Aorta (tissue), 5 donors: ENCODE measurements around the gene BEND5. TPM values are rescaled to one million over a fixed set of nuclear protein-coding genes. Genes with fewer than 3 reads are reported as not detected.
A peak's percentile ranks its signal among the peaks of the same experiment; 100 is the strongest.

Source experiments
- ATAC-seq: fragments of 200-7000 bp; cut with Tn5 transposase; one replicate; pipeline ENCODE4 v1.9.1; 2022; ENCODE audit warnings: moderate library complexity; ENCODE audit not compliant: low FRiP score
- DNase-seq, 2 donors: peaks; one replicate each; pipeline ENCODE4 v3.0.0-alpha.2; 2020
- H3K27ac ChIP-seq, 2 donors: one replicate each; pipeline ENCODE4 v1.5.1; 2013; ENCODE audit warnings: low read length in 2 of 2, mild to moderate bottlenecking in 2 of 2, moderate library complexity in 2 of 2, control low read depth in 1 of 2, inconsistent platforms in 1 of 2, low read depth in 1 of 2
- H3K27me3 ChIP-seq, 2 donors: one replicate each; pipeline ENCODE4 v1.6.1; 2013; ENCODE audit warnings: control low read depth in 1 of 2, low read length in 1 of 2, mild to moderate bottlenecking in 1 of 2, moderate library complexity in 1 of 2; ENCODE audit not compliant: insufficient read depth in 2 of 2, control insufficient read depth in 1 of 2
- H3K36me3 ChIP-seq, 2 donors: one replicate each; pipeline ENCODE4 v1.6.1; 2013; ENCODE audit warnings: control low read depth in 1 of 2, low read length in 1 of 2, mild to moderate bottlenecking in 1 of 2; ENCODE audit not compliant: insufficient read depth in 2 of 2, control insufficient read depth in 1 of 2
- H3K4me1 ChIP-seq, 2 donors: one replicate each; pipeline ENCODE4 v1.6.1; 2013; ENCODE audit warnings: low read length in 2 of 2, control low read depth in 1 of 2, mild to moderate bottlenecking in 1 of 2, moderate library complexity in 1 of 2; ENCODE audit not compliant: insufficient read depth in 2 of 2, control insufficient read depth in 1 of 2
- H3K4me3 ChIP-seq, 2 donors: one replicate each; pipeline ENCODE4 v1.5.1; 2013; ENCODE audit warnings: low read length in 2 of 2, control low read depth in 1 of 2, mild to moderate bottlenecking in 1 of 2
- H3K9me3 ChIP-seq: one replicate; pipeline ENCODE4 v1.6.1; 2013; ENCODE audit warnings: mild to moderate bottlenecking, low read length; ENCODE audit not compliant: control insufficient read depth
- WGBS, 2 donors: extraction: QIAGEN DNeasy Blood & Tissue Kit; methylation state at CpG; one replicate each; pipeline ENCODE4 v1.1.7; 2013; 5-methylcytosine and 5-hydroxymethylcytosine counted together
- intact Hi-C, 2 donors: fragments of 100-400 bp; cut with DNase I; formaldehyde crosslinking; loops; one replicate each; pipeline versions ENCODE4 v1.14.2 to v1.15.0; 2022
- polyA plus RNA-seq, 2 donors: library from polyadenylated mRNA; stranded (reverse); fragments of 200-250 nt; gene quantifications; one replicate each; pipeline ENCODE4 v1.2.3, GENCODE V29; 2013
- total RNA-seq, 2 donors: library from RNA; stranded (reverse); fragmentation: NEBNext Ultra II Directional; extraction: Animal tissue kit (Norgen Biotek cat#: 25700); gene quantifications; one replicate each; pipeline ENCODE4 v1.2.1, GENCODE V29; 2021
- donor health status: healthy with polysubstance abuse.
- donor health status: Bipolar disorder and iron deficiency.
- donor health status: DM: no; HTN: no; CAD: no.
- donor health status: DM: no; HTN: no; CAD: no.
- donor health status: DM: yes; HTN: yes; CAD: no.

BEND5 gene
- total and polyA plus RNA-seq, 4 donors, result 2.1 to 11.2 (median 7.0) TPM

DNA sequence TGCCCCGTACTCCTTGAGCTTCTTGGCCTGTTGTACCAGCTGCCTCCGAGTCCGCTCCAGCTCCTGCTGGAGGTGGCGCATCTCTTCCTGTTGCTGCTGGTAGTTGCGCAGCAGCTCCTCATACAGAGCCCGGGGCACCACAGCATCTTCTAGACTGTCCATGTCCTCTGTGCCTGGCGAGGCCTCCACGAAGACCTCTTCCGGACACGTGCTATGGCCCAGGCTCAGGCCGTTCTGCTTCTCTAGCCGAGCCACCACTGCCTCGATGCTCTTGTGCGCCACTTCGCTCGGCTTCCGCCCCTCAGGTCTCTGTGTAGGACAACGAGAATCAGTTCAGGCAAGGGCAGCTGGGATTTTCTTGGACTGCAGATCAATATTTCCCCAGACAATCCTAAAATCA is 17.7 kb downstream of the BEND5 start:
- peaks cover 2 to 4% of the 10 kb centered on the region in 2 donors for H3K36me3 ChIP-seq
- 97% methylated on average over 18 of the region's 18 CpGs for WGBS, 2 donors
- no peaks in the 10 kb centered on the region for H3K9me3 ChIP-seq
- no peak for DNase-seq
- no peak overlapping the region for H3K27ac ChIP-seq
- intact Hi-C loops, result no loop called here
- no peak overlapping the region for H3K4me3 ChIP-seq
- ATAC-seq, result no peak
- H3K27me3 ChIP-seq, result no peaks in the 10 kb centered on the region
- peaks cover 0 to 2% of the 10 kb centered on the region in 2 donors for H3K4me1 ChIP-seq

DNA sequence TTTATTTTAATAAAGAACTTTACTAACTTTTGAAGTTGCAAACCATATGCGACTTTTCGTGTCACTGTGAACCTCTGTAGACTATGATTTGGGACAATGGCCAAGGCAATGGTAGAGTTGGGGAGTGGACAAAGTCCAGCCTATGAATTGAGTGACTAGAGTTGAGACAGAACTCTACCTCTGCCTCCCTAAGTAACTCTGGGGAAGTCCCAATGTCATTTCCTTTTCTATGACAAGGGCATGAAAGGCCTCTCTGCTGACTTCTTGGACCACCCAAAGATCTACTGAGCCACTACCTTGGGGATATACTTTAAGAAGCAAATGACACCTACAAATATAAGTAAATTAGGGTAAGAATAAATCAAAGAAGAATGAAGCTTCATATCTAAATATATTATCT is 19.3 kb downstream of the BEND5 start:
- intact Hi-C loops, result no loop called here
- no peaks in the 10 kb centered on the region for H3K27me3 ChIP-seq
- no peaks in the 10 kb centered on the region for H3K9me3 ChIP-seq
- H3K27ac ChIP-seq, result no peak overlapping the region
- no peak for DNase-seq
- no peak overlapping the region for H3K4me3 ChIP-seq
- peaks cover 0 to 1% of the 10 kb centered on the region in 2 donors for H3K4me1 ChIP-seq
- 93 to 96% methylated on average over 2 of the region's 2 CpGs for WGBS, 2 donors
- peaks cover 2 to 7% of the 10 kb centered on the region in 2 donors for H3K36me3 ChIP-seq
- no peak for ATAC-seq

GRCh38 chr1:48756683-48757316 is 19.9 kb downstream of the BEND5 start:
- peaks cover 2 to 7% of the 10 kb centered on the region in 2 donors for H3K36me3 ChIP-seq
- DNase-seq, result no peak
- H3K27me3 ChIP-seq, result no peaks in the 10 kb centered on the region
- no peak overlapping the region for H3K27ac ChIP-seq
- H3K4me3 ChIP-seq, result no peak overlapping the region
- no peak for ATAC-seq
- no peaks in the 10 kb centered on the region for H3K9me3 ChIP-seq
- no peaks in the 10 kb centered on the region for H3K4me1 ChIP-seq
- intact Hi-C loops, result no loop called here
- WGBS, 2 donors, result 96 to 99% methylated on average over 1 of the region's 1 CpG

DNA sequence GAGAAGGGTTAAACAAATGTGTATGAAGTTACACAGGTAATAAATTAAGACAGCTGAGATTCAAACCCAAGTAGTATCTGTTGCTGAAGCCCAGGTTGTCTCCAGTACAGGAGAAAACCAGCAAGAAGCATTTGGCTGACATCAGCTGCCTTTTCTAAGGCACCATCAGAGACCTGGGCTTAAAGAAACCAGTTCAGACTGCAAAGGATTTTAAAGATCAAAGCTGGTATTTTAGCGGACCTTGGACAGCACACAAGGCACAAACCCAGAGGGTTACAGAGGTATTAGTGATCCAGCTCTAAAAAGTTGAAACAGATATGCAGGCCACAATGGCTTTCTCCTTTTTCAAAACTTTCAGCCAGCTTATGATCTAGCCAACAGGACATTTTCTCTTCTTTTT is 23.4 kb downstream of the BEND5 start:
- WGBS, 2 donors, result 66 to 71% methylated on average over 1 of the region's 1 CpG
- ATAC-seq, result no peak
- no peaks in the 10 kb centered on the region for H3K9me3 ChIP-seq
- H3K27ac ChIP-seq, result no peak overlapping the region
- H3K36me3 ChIP-seq, result peaks cover 0 to 7% of the 10 kb centered on the region in 2 donors
- no peak for DNase-seq
- H3K27me3 ChIP-seq, result no peaks in the 10 kb centered on the region
- H3K4me3 ChIP-seq, result no peak overlapping the region
- intact Hi-C loops, result no loop called here
- H3K4me1 ChIP-seq, result no peaks in the 10 kb centered on the region

- Histone ChIP-seq H3K4me1 (no peaks in the 10 kb centered on the region), H3K36me3 (peaks cover 0 to 4% of the 10 kb centered on the region in 2 donors), H3K27ac (no peak overlapping the region), H3K4me3 (no peak overlapping the region), H3K27me3 (no peaks in the 10 kb centered on the region), H3K9me3 (no peaks in the 10 kb centered on the region)
- WGBS, 2 donors, result 98 to 100% methylated on average over 1 of the region's 1 CpG
- ATAC-seq (no peak), DNase-seq (no peak)
- intact Hi-C loops, result no loop called here
These were observed 26.6 kb downstream of the BEND5 start for GRCh38 chr1:48750109-48750508.

GRCh38 chr1:48749068-48749467 is 27.6 kb downstream of the BEND5 start:
- 77 to 80% methylated on average over 7 of the region's 7 CpGs for WGBS, 2 donors
- H3K27me3 ChIP-seq, result no peaks in the 10 kb centered on the region
- peaks cover 0 to 4% of the 10 kb centered on the region in 2 donors for H3K36me3 ChIP-seq
- ATAC-seq, result no peak
- H3K4me1 ChIP-seq, result peaks cover 0 to 1% of the 10 kb centered on the region in 2 donors
- H3K4me3 ChIP-seq, result no peak overlapping the region
- DNase-seq, result no peak
- intact Hi-C loops, result no loop called here
- no peaks in the 10 kb centered on the region for H3K9me3 ChIP-seq
- no peak overlapping the region for H3K27ac ChIP-seq

DNA sequence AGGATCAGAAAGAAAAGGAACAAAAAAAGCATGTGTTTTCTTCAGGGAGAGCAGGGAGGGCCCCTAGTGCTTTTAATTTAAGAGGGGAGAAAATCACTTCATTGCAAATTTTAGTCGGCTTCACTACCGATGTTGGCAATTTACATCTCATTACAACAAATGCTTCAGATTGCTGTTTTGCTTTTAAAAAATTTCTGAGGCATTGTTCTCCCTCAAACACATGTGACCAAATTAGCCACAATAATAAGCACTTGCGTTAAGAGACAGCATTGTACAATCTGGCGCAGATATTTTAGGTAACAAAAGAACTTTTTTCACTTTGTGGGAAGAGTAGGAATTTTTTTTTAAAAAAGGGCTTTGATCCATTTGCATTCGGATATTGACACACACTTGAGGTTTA is 29.8 kb downstream of the BEND5 start:
- 79 to 84% methylated on average over 5 of the region's 5 CpGs for WGBS, 2 donors
- no peaks in the 10 kb centered on the region for H3K36me3 ChIP-seq
- H3K27me3 ChIP-seq, result no peaks in the 10 kb centered on the region
- no peaks in the 10 kb centered on the region for H3K9me3 ChIP-seq
- no peak overlapping the region for H3K27ac ChIP-seq
- H3K4me3 ChIP-seq, result no peak overlapping the region
- ATAC-seq (no peak), DNase-seq (no peak)
- peaks cover 4 to 8% of the 10 kb centered on the region in 2 donors for H3K4me1 ChIP-seq
- intact Hi-C loops, result no loop called here

GRCh38 chr1:48744032-48744431 is 32.7 kb downstream of the BEND5 start:
- Histone ChIP-seq H3K4me1 (peaks cover 4 to 8% of the 10 kb centered on the region in 2 donors), H3K36me3 (no peaks in the 10 kb centered on the region), H3K4me3 (no peak overlapping the region), H3K27me3 (no peaks in the 10 kb centered on the region), H3K9me3 (no peaks in the 10 kb centered on the region), H3K27ac (peak overlapping the region in 1 of 2 donors; percentile 31)
- ATAC-seq (no peak), DNase-seq (no peak)
- intact Hi-C loops, result loop anchor here in 1 of 2 donors (5.0 kb wide), 1 partner anchor 33 kb away; the partner anchor contains the start of gene BEND5
- WGBS, 2 donors, result 98 to 99% methylated on average over 2 of the region's 2 CpGs

- H3K9me3 ChIP-seq, result no peaks in the 10 kb centered on the region
- H3K27me3 ChIP-seq, result no peaks in the 10 kb centered on the region
- peaks cover 4 to 8% of the 10 kb centered on the region in 2 donors for H3K4me1 ChIP-seq
- no peak for DNase-seq
- no peak overlapping the region for H3K4me3 ChIP-seq
- ATAC-seq, result no peak
- H3K27ac ChIP-seq, result peak overlapping the region in 1 of 2 donors; percentile 12
- no peaks in the 10 kb centered on the region for H3K36me3 ChIP-seq
- intact Hi-C loops, result loop anchor here in 1 of 2 donors (5.0 kb wide), 1 partner anchor 34 kb away; the partner anchor contains the start of gene BEND5
These were observed 33.2 kb downstream of the BEND5 start for GRCh38 chr1:48743480-48743879.
